K562 (cell line): ENCODE results near the gene CD2. TPM values are rescaled to one million over a fixed set of nuclear protein-coding genes. Genes with fewer than 3 reads are reported as not detected.

Source experiments
- ATAC-seq: fragments of 200-7000 bp; cut with Tn5 transposase; 3 replicates; pipeline ENCODE4 v1.9.1; 2020; ENCODE audit warnings: moderate library complexity
- BruUV-seq: library from RNA; stranded (reverse); fragments of 400-500 nt; replicated peaks from 2 replicates; lab custom pipeline; 2021; lab: Mats Ljungman, UMichigan
- CTCF ChIA-PET: fragments of 300-600 bp; formaldehyde crosslinking; extraction: SDS; loops from one replicate; lab custom pipeline; 2021; ENCODE audit warnings: low intra/inter-chr PET ratio; lab: Yijun Ruan, JAX
- POLR2A ChIA-PET: fragments of 300-600, 350-650 bp; sonication (Branson Sonifier 250); formaldehyde crosslinking; extraction: SDS; loops from one replicate; lab custom pipeline; 2021; ENCODE audit warnings: antibody characterized with exemption, inconsistent platforms; lab: Yijun Ruan, JAX
- DNase-seq, 4 experiments: peaks; one replicate each; pipeline versions ENCODE4 v3.0.0 to v3.0.0-alpha.2; 2011 to 2018; ENCODE audit warnings: low spot score in 3 of 4, mixed read lengths in 3 of 4; ENCODE audit errors: extremely low read depth in 1 of 4
- FAIRE-seq: peaks from 2 replicates; lab custom pipeline; 2011; peaks lifted over from hg19 to GRCh38; lab: Jason Lieb, UNC
- H2AFZ ChIP-seq: 2 replicates; pipeline ENCODE4 v1.6.0; 2011; ENCODE audit warnings: low read depth, low read length, control low read depth, inconsistent platforms
- H3K27ac ChIP-seq: fragments of 200-600 bp; 3 replicates; pipeline ENCODE4 v1.8.0; 2011; ENCODE audit warnings: low read depth, mild to moderate bottlenecking, control low read depth, inconsistent platforms, low read length, moderate library complexity, mixed read lengths; ENCODE audit errors: extremely low read depth
- H3K27me3 ChIP-seq, 2 experiments: fragments of 300-600 bp in 1 of 2; 2 replicates in 1 of 2; 3 replicates in 1 of 2; pipeline versions ENCODE4 v1.6.0 to v1.8.0; 2011; ENCODE audit warnings: inconsistent platforms in 2 of 2, low read length in 2 of 2, mild to moderate bottlenecking in 1 of 2, mixed read lengths in 1 of 2, moderate library complexity in 1 of 2; ENCODE audit not compliant: control insufficient read depth in 2 of 2, insufficient read depth in 2 of 2
- H3K36me3 ChIP-seq: fragments of 300-600 bp; 3 replicates; pipeline ENCODE4 v1.8.0; 2011; ENCODE audit warnings: mild to moderate bottlenecking, low read length, inconsistent platforms; ENCODE audit not compliant: control insufficient read depth, insufficient read depth
- H3K4me1 ChIP-seq, 2 experiments: fragments of 200-600 bp in 1 of 2; replicated peaks in 1 of 2; 2 replicates in 1 of 2; 3 replicates in 1 of 2; pipeline versions ENCODE4 v1.5.1 to v1.8.0; 2011; ENCODE audit warnings: inconsistent platforms in 2 of 2, low read length in 2 of 2, mild to moderate bottlenecking in 1 of 2, mixed read lengths in 1 of 2, moderate library complexity in 1 of 2; ENCODE audit not compliant: control insufficient read depth in 2 of 2, insufficient read depth in 2 of 2
- H3K4me2 ChIP-seq: 2 replicates; pipeline ENCODE4 v1.6.1; 2011; ENCODE audit warnings: low read length, control low read depth, inconsistent platforms, mixed read lengths; ENCODE audit not compliant: insufficient read depth
- H3K4me3 ChIP-seq: fragments of 200-600 bp; sonication (generic), shearing (Covaris generic); 2 replicates; pipeline ENCODE4 v1.5.1; 2016; ENCODE audit warnings: control low read depth, inconsistent platforms
- H3K79me2 ChIP-seq: fragments of 200-600 bp; 3 replicates; pipeline ENCODE4 v1.8.0; 2011; ENCODE audit warnings: low read length, inconsistent platforms; ENCODE audit not compliant: control insufficient read depth, insufficient read depth
- H3K9ac ChIP-seq, 2 experiments: 2 replicates each; pipeline versions ENCODE4 v1.6.0 to v1.6.1; 2011; ENCODE audit warnings: low read depth in 2 of 2, low read length in 2 of 2, control low read depth in 1 of 2, inconsistent platforms in 1 of 2, mild to moderate bottlenecking in 1 of 2, mixed read lengths in 1 of 2; ENCODE audit not compliant: insufficient read depth in 1 of 2
- H3K9me1 ChIP-seq: one replicate; pipeline ENCODE4 v1.6.0; 2011; ENCODE audit warnings: inconsistent platforms, mild to moderate bottlenecking, low read length, moderate library complexity; ENCODE audit not compliant: control insufficient read depth, insufficient read depth
- H3K9me3 ChIP-seq: replicated peaks from 2 replicates; pipeline ENCODE4 v1.5.1; 2011; ENCODE audit warnings: low read depth, low read length, inconsistent platforms; ENCODE audit not compliant: control insufficient read depth, insufficient read depth
- H4K20me1 ChIP-seq: replicated peaks from 2 replicates; pipeline ENCODE4 v1.6.1; 2011; ENCODE audit warnings: low read length, inconsistent platforms, mixed read lengths; ENCODE audit not compliant: control insufficient read depth, insufficient read depth
- DEAF1 ChIP-seq: fragments of 450-650 bp; formaldehyde crosslinking; IDR thresholded peaks from 2 replicates; pipeline ENCODE4 v1.4.0; 2020; ENCODE audit warnings: mild to moderate bottlenecking, moderate library complexity
- JUNB ChIP-seq: fragments of 450-650 bp; formaldehyde crosslinking; conservative IDR thresholded peaks from 2 replicates; pipeline ENCODE4 v1.4.0; 2020; ENCODE audit warnings: mild to moderate bottlenecking
- PHB2 ChIP-seq: fragments of 450-650 bp; IDR thresholded peaks from 2 replicates; pipeline ENCODE4 v1.6.1; 2017; ENCODE audit warnings: low read depth
- U2AF2 ChIP-seq: fragments of 200-400 bp; formaldehyde crosslinking; optimal IDR thresholded peaks from 2 replicates; pipeline ENCODE3; 2017; ENCODE audit warnings: low read depth, mild to moderate bottlenecking, low read length
- ZC3H11A ChIP-seq: IDR thresholded peaks from 2 replicates; pipeline ENCODE4 v1.6.1; 2012; ENCODE audit warnings: low read depth, low read length, improper control_type of control experiment
- ZKSCAN8 ChIP-seq: fragments of 200-800 bp; sonication (Bioruptor generic); IDR thresholded peaks from 2 replicates; pipeline ENCODE4 v1.6.1; 2016; ENCODE audit warnings: missing genetic modification characterization, missing compliant biosample characterization
- ZZZ3 ChIP-seq: fragments of 450-650 bp; IDR thresholded peaks from 2 replicates; pipeline ENCODE4 v1.6.1; 2016; ENCODE audit warnings: antibody characterized with exemption, mild to moderate bottlenecking, moderate library complexity
- WGBS: fragments of 100-300 bp; shearing (Covaris generic); methylation state at CpG from one replicate; pipeline ENCODE4 v1.1.6; 2016; ENCODE audit warnings: low coverage, mixed read lengths; ENCODE audit not compliant: insufficient coverage; ENCODE audit errors: missing lambda C conversion rate; 5-methylcytosine and 5-hydroxymethylcytosine counted together
- in situ Hi-C: fragments of 300-500 bp; cut with MboI; formaldehyde crosslinking; loops from 4 replicates; pipeline ENCODE4 v1.15.0; 2018; ENCODE audit warnings: inconsistent platforms, mixed read lengths
- intact Hi-C: fragments of 100-400 bp; cut with micrococcal nuclease; formaldehyde crosslinking; loops from 2 replicates; pipeline ENCODE4 v1.14.2; 2022
- polyA plus RNA-seq, 8 experiments: library from polyadenylated mRNA; depleted of rRNA in 4 of 8; stranded (reverse) in 5 of 8; unstranded in 3 of 8; fragments of >200 nt; fragmentation: Nextera tagmentation in 2 of 8; fragmentation: Illumina TruSeq in 1 of 8; extraction: Ambion mirVana in 2 of 8; extraction: Trizol in 1 of 8; gene quantifications; 2 replicates each; pipeline versions ENCODE4 v1.2.1 to v1.2.3, GENCODE V29; 2011 to 2014; ENCODE audit warnings: inconsistent platforms in 1 of 8, missing spikeins in 1 of 8
- total RNA-seq, 7 experiments: library from RNA; depleted of rRNA in 6 of 7; stranded (reverse); fragments of >200 nt in 6 of 7; fragmentation: Illumina TruSeq in 2 of 7; extraction: Trizol in 2 of 7; gene quantifications; 2 replicates each; pipeline versions ENCODE4 v1.2.1 to v1.2.3, GENCODE V29; 2011 to 2021; ENCODE audit warnings: low replicate concordance in 1 of 7

Gene CD2
- total and polyA plus RNA-seq, 9 of the 15 experiments (the other 6 are each of a cell fraction or from before 2014, with no cell fraction given), result 0.07 to 0.16 TPM; not detected in 7

- peaks cover 1 to 2% of the 10 kb centered on the region in 2 experiments; a peak in 2 of 5 replicates for H3K4me1 ChIP-seq
- no peaks in the 10 kb centered on the region for H3K36me3 ChIP-seq
- no peak overlapping the region for H3K4me2 ChIP-seq
- ChIA-PET CTCF (no interaction called here), POLR2A (interaction anchor here (1.0 to 1.2 kb wide), 2 partner anchors 8 to 13 kb away, joined by 3 to 4 read pairs; no protein-coding TSS in a partner anchor)
- no peak overlapping the region for H3K9ac ChIP-seq
- FAIRE-seq (no peak), DNase-seq (no peak)
- intact Hi-C loops, result no loop called here
- H3K27me3 ChIP-seq, result no peaks in the 10 kb centered on the region
- H3K9me1 ChIP-seq, result no peaks in the 10 kb centered on the region
- no TSS peak for BruUV-seq
- in situ Hi-C loops, result no loop called here
- no peak overlapping the region for H3K27ac ChIP-seq
- H3K4me3 ChIP-seq, result no peak overlapping the region
- no peaks in the 10 kb centered on the region for H4K20me1 ChIP-seq
- H3K9me3 ChIP-seq, result no peaks in the 10 kb centered on the region
- no peak overlapping the region for H2AFZ ChIP-seq
- TF ChIP-seq PHB2, result no peak
- TF ChIP-seq ZZZ3, result no peak
- no peak for TF ChIP-seq DEAF1
- TF ChIP-seq JUNB (CRISPR knock-in tag), result no peak
- no peak for TF ChIP-seq ZC3H11A
- TF ChIP-seq U2AF2, result no peak
- TF ChIP-seq ZKSCAN8 (CRISPR knock-in tag), result no peak
- TF ChIP-seq, all 486 proteins: peak for 0
- WGBS, result 32% methylated on average over 1 of the region's 1 CpG
- ATAC-seq, result no peak
- H3K79me2 ChIP-seq, result no peaks in the 10 kb centered on the region
Observed at GRCh38 chr1:116772648-116773045, 18.4 kb downstream of the CD2 start.
